DMS153 treated with DMSO at 0.1 percent for 48 hours (cell line): ENCODE measurements around the gene SPRED2.
A peak's percentile ranks its signal among the peaks of the same experiment; 100 is the strongest.

Experiments used
- DNase-seq: peaks from one replicate; lab custom pipeline; 2025; ENCODE audit not compliant: unreplicated experiment; lab: John Stamatoyannopoulos, UW

Gene SPRED2

DNA sequence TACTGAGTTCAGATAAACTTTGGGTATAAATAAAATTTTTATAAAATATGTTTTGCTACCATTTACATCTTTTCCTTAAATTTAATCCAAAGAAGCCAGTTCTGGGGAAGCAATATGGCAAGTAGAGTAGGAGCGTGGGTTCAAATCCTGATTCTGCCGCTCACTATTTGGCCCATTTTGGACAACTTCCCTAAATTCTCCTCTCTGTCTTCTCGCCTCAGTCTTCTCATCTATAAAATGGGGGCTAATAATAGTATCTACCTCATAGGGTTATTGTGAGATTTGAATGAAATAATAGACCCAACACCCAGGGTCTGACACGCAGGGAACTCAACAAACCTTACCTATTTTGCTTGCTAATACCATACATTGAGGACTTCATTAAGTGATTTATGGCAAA lies 145.0 kb downstream of the SPRED2 start:
- DNase-seq: no peak

DNA sequence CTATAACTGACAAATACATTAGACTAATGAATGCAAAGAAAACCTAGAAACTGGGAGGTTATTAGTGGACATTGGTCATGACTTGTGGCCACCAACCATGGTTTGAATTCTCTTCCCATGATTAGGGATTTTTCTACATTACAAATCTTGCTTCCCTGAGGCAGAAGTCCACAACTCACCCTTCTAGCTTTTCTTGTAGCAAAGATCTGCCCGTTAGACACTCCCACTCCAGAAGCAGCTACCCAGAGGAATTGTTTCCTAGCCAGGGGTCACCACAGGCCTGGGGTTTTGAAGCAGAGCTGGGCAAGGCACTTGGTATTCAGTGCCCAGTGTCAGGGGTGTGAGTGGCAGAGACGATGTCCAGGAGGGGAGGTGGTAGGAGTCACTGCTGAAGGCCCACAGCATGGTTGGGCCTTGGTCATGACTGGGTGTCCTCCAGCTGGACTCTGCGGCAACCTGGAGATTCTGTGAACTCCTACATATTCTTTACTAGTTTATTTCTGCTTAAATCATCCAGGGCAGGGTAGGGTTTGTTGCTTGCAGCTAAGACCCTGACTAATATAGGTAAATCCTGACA lies 149.8 kb downstream of the SPRED2 start:
- no peak for DNase-seq

GRCh38 chr2:65281627-65282351 lies 150.6 kb downstream of the SPRED2 start:
- DNase-seq: no peak

DNA sequence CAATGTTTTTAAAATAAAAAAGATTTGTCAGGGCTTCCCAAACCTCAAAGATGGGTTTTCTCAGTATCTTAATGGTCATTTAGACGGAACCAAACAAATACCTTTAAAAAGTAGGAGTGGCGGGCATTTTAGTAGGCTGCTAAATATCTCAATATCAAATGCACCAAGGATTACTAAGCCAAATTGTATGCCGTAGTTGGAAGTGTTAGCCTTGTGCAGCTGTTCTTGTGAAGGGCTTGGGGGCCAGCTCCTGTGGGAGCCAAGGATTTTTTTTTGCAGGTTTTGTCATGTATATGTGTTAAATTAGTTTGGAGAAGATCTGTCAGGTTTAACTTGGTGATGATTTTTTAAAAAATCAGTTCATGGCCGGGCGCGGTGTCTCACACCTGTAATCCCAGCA lies 152.6 kb downstream of the SPRED2 start:
- no peak for DNase-seq

GRCh38 chr2:65278531-65278981 lies 153.8 kb downstream of the SPRED2 start:
- no peak for DNase-seq

DNA sequence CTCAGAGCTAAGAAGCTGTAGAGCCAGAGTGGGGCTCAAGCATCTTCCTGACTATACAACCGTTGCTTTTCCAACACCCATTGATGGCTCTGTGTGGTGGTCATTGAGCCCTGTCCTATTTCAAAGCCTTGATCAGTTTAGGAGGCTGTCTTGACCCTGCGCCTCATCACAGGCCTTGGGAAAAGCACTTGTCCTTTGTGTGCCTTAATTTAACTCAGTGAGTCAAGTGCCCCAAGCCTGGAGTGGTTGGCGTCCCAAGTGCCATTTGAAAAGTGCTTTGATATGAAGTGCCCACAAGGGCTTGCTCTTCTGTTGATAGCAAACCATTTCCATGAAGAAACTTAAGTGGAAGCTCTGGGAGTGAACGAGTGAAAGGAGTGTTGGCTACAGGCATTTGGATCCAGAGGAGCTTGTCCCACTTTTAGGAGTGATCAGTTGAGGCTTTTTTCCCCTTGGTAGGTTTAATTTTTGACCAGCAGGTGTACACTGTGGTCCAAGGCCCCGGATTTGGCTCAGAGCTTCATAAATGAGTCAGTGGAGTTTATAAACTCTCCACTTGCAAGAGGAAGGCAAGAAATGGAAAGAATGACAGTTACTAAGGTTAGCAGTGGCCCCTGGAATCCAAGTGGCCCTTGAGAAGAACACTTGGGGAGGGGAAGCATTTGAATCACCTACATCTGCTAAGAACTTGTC lies 154.5 kb downstream of the SPRED2 start:
- DNase-seq: no peak

DNA sequence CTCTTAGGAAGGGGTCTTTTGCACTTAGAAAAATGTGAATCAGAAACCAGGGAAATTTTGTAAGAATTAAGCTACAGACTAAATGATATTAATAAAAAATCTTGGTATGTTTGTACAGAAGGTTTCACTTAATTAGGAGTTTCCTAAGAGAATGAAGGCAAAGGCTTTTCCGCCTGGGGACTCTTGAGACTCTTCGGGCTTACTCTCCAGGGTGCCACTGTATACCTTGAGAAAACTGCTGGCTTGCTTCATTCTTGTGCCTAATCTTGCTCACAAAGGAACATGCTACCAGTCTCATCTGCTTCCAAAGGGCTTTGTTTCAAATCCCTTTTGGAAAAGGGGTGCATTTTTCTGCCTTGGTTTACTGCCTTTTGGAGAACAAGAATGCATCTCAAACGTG lies 155.3 kb downstream of the SPRED2 start:
- DNase-seq: no peak

DNA sequence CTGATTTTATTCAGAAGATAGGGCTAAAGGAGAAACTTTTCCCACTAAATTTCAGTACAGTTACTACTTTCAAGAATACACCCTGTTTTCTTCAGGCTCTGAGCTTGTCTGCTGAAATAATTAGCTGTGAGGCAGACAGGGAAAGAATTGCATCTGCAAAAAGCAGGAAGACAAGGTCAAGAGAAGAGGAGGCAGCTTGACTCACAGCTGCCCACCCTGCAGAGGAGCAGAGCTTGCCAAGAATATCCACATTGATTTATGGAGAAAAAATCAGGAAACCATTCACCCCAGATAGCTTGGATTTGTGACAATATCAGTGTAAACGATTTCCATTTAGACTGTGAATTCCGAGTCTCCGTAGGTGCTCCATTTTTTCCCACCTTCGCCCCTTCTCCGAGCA lies 155.8 kb downstream of the SPRED2 start:
- no peak for DNase-seq

DNA sequence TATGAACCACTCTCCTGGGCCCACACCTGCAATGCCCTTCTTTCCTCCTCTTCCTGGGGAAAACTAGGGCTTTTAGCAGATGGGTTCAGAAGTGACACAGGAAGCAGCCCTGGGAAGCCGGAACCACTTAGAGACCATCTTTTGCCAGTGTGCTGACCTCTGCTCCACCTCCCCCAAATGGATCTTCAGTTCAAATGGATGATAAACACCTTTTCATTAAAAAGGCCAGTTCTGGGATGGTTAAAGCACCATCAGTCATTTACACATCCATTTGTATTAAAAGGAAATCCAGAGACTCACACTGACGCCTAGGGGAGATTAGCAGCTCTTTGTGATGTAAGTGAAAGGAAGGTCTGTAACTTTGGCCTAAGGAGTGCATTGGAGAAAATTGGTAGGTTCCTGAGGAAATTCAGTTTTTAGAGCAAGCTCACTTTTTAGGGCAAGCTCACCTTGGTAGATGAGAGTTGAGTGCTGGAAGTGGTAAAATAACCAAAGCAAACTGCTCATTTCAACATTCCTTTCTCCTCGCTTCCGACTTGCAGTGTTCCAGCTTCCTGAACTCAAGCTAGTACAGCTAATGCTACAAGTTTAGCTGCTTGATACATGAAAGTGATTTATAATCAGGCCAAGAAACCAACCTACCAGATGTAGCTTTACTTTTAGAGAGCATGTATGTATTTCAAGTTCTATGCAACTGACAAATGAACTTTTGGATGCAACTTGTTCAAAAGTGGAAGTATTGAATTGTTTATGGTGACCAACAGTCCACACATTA lies 157.1 kb downstream of the SPRED2 start:
- DNase-seq: no peak

- no peak for DNase-seq
Measured at GRCh38 chr2:65273344-65273743, 159.1 kb downstream of the SPRED2 start.

- no peak for DNase-seq
Measured at GRCh38 chr2:65268957-65269356, 163.4 kb downstream of the SPRED2 start.

DNA sequence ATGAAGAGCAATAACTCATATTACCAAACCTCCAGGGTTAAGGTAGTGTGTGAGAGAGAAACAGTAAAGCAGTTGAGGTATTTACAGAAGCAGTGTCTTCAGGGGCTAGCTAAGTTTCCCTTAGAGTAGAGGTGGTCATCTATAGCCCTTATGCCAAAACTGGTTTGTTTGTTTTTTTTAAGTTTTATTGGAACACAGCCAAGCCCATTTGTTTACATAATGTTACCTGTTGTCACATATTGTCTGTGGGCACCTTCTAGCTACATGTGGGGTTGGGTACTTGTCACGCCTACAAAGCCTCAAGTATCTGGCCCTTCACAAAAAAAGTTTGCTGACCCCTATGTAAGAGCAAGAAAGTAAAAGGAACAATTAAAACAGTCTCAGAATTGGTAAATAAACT lies 165.4 kb downstream of the SPRED2 start:
- DNase-seq: no peak

DNA sequence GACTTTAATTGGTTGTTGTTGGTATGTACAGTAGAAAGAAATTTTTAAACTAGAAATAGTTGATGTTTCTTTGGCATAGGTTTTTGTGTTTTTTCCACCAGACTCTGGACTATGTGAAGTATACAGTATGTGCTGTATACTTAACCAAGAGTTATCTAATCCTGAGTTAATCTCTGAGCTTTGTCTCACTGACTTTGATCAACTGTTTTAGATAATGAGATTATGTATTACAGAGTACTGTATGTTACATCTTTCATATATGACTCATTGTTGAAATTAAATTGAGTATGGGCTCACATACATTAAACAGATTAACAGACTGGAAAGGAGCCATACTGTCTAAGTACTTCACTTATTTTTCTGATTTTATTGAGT lies 166.7 kb downstream of the SPRED2 start:
- DNase-seq: no peak

- peak; percentile 44 for DNase-seq
Measured at GRCh38 chr2:65264821-65265670, 167.4 kb downstream of the SPRED2 start.

DNA sequence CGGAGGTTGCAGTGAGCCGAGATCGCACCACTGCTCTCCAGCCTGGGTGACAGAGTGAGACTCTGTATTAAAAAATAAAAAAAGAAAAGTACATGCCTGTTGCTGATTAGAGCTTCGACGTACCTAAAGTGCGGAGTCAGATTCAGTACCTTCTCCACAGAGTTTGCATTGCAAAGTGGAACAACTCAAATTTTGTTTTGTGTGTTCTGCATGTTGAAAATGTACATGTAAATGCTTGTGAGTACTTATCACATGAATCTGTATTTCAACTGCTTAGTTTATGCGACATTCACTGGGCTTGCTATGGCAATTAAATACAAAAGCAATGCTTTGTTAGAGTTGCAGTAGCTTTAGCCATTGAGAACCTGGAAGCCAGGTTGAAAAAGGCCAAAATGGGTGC lies 168.4 kb downstream of the SPRED2 start:
- DNase-seq: no peak

- DNase-seq: no peak
Measured at GRCh38 chr2:65263262-65263661, 169.1 kb downstream of the SPRED2 start.

DNA sequence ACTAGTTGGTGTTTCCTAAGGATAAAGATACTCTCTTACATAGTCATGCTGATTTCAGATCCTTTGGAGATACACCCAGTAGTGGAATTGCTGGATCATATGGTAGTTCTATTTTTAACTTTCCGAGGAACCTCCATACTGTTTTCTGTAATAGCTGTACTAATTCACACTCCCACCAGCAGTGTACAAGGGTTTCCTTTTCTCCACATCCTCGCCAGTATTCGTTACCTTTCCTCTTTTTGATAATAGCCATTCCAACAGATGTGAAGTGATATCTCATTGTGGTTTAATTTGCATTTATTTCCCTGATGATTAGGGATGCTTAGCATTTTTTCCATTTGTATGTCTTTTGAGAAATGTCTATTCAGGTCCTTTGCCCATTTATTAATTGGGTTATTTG lies 170.7 kb downstream of the SPRED2 start:
- no peak for DNase-seq
